Skeletal muscle satellite cell (primary cell): ENCODE results near the gene DIDO1.
A peak's percentile ranks its signal among the peaks of the same experiment; 100 is the strongest.
"Not testable (repeated sequence)": the region's sequence is repeated elsewhere in the genome, so short reads cannot be mapped to it uniquely, and the experiment has no call there.

ENCODE experiments used
- H3K27me3 ChIP-seq: 2 replicates; pipeline ENCODE4 v1.7.0; 2013; ENCODE audit warnings: low read length; ENCODE audit not compliant: control insufficient read depth, insufficient read depth
- H3K36me3 ChIP-seq: 2 replicates; pipeline ENCODE4 v1.7.0; 2013; ENCODE audit warnings: mild to moderate bottlenecking, control low read depth, low read length; ENCODE audit not compliant: insufficient read depth
- H3K4me1 ChIP-seq: 2 replicates; pipeline ENCODE4 v1.7.0; 2013; ENCODE audit warnings: low read length; ENCODE audit not compliant: control insufficient read depth, insufficient read depth
- H3K4me2 ChIP-seq: 2 replicates; pipeline ENCODE4 v1.7.0; 2013; ENCODE audit warnings: mild to moderate bottlenecking, low read length
- H3K4me3 ChIP-seq: 2 replicates; pipeline ENCODE4 v1.7.0; 2013; ENCODE audit warnings: low read length
- H3K9ac ChIP-seq: 2 replicates; pipeline ENCODE4 v1.7.0; 2013; ENCODE audit warnings: mild to moderate bottlenecking, low read depth, low read length, moderate library complexity
- H3K9me3 ChIP-seq: replicated peaks from 2 replicates; pipeline ENCODE4 v1.7.0; 2013; ENCODE audit warnings: mild to moderate bottlenecking, control low read depth, low read length

The DIDO1 gene

GRCh38 chr20:62960446-62961309 is 34.4 kb upstream of the DIDO1 start:
- peaks cover 21% of the 10 kb centered on the region for H3K36me3 ChIP-seq
- H3K4me2 ChIP-seq, H3K27me3 ChIP-seq, H3K9me3 ChIP-seq, H3K4me3 ChIP-seq, H3K9ac ChIP-seq, H3K4me1 ChIP-seq: not testable (repeated sequence)

- Histone ChIP-seq H3K36me3 (peaks cover 21% of the 10 kb centered on the region), H3K27me3 (no peaks in the 10 kb centered on the region), H3K9me3 (no peaks in the 10 kb centered on the region), H3K9ac (no peak overlapping the region), H3K4me1 (no peaks in the 10 kb centered on the region), H3K4me2 (no peak overlapping the region), H3K4me3 (no peak overlapping the region)
Observed at GRCh38 chr20:62959998-62960436, 33.7 kb upstream of the DIDO1 start.

- Histone ChIP-seq H3K9ac (no peak overlapping the region), H3K4me1 (peaks cover 5% of the 10 kb centered on the region), H3K4me2 (no peak overlapping the region), H3K9me3 (no peaks in the 10 kb centered on the region), H3K36me3 (peaks cover 14% of the 10 kb centered on the region), H3K27me3 (no peaks in the 10 kb centered on the region), H3K4me3 (no peak overlapping the region)
Observed at GRCh38 chr20:62959101-62959971, 33.0 kb upstream of the DIDO1 start.

- Histone ChIP-seq H3K27me3 (no peaks in the 10 kb centered on the region), H3K4me2 (no peak overlapping the region), H3K36me3 (peaks cover 13% of the 10 kb centered on the region), H3K4me3 (no peak overlapping the region), H3K4me1 (peaks cover 12% of the 10 kb centered on the region), H3K9me3 (no peaks in the 10 kb centered on the region), H3K9ac (no peak overlapping the region)
Observed at GRCh38 chr20:62958388-62959100, 32.2 kb upstream of the DIDO1 start.

- Histone ChIP-seq H3K9me3 (no peaks in the 10 kb centered on the region), H3K4me1 (peaks cover 20% of the 10 kb centered on the region), H3K9ac (no peak overlapping the region), H3K27me3 (no peaks in the 10 kb centered on the region), H3K4me3 (no peak overlapping the region), H3K4me2 (no peak overlapping the region), H3K36me3 (peaks cover 13% of the 10 kb centered on the region)
Observed at GRCh38 chr20:62957136-62958117, 31.1 kb upstream of the DIDO1 start.

- Histone ChIP-seq H3K36me3 (peaks cover 13% of the 10 kb centered on the region), H3K4me1 (peaks cover 25% of the 10 kb centered on the region)
Observed at GRCh38 chr20:62956387-62957135, 30.3 kb upstream of the DIDO1 start.

GRCh38 chr20:62955519-62956386 is 29.4 kb upstream of the DIDO1 start:
- no peak overlapping the region for H3K4me3 ChIP-seq
- H3K27me3 ChIP-seq = no peaks in the 10 kb centered on the region
- peaks cover 13% of the 10 kb centered on the region for H3K36me3 ChIP-seq
- H3K4me2 ChIP-seq = no peak overlapping the region
- H3K4me1 ChIP-seq = peaks cover 25% of the 10 kb centered on the region
- H3K9me3 ChIP-seq = no peaks in the 10 kb centered on the region
- H3K9ac ChIP-seq = no peak overlapping the region

More at GRCh38 chr20:62956387-62957135, 30.3 kb upstream of the DIDO1 start:
- Histone ChIP-seq H3K4me2 (no peak overlapping the region), H3K27me3 (no peaks in the 10 kb centered on the region), H3K4me3 (no peak overlapping the region), H3K9ac (no peak overlapping the region), H3K9me3 (no peaks in the 10 kb centered on the region)

GRCh38 chr20:62953839-62954703 is 27.8 kb upstream of the DIDO1 start:
- Histone ChIP-seq H3K4me1 (peaks cover 25% of the 10 kb centered on the region), H3K27me3 (no peaks in the 10 kb centered on the region), H3K9ac (peak overlapping the region; percentile 72), H3K4me2 (peak overlapping the region; percentile 85), H3K9me3 (no peaks in the 10 kb centered on the region), H3K4me3 (peak overlapping the region; percentile 56), H3K36me3 (peaks cover 24% of the 10 kb centered on the region)
